Keratinocyte (primary cell): ENCODE measurements around the gene MORN5.

ENCODE experiments used
- CTCF ChIP-seq, 3 experiments: IDR thresholded peaks in 1 of 3; conservative IDR thresholded peaks in 1 of 3; optimal IDR thresholded peaks in 1 of 3; 2 replicates in 2 of 3; 3 replicates in 1 of 3; pipeline versions ENCODE3 to v1.5.1; 2011; ENCODE audit warnings: low read length in 3 of 3, mild to moderate bottlenecking in 3 of 3, moderate library complexity in 2 of 3, control low read depth in 1 of 3, inconsistent platforms in 1 of 3; ENCODE audit not compliant: insufficient read depth in 2 of 3; ENCODE audit errors: extremely low read depth in 1 of 3
- EZH2 ChIP-seq: IDR thresholded peaks from one replicate; pipeline ENCODE4 v1.6.1; 2012; ENCODE audit warnings: inconsistent platforms, mild to moderate bottlenecking, low read length, moderate library complexity

DNA sequence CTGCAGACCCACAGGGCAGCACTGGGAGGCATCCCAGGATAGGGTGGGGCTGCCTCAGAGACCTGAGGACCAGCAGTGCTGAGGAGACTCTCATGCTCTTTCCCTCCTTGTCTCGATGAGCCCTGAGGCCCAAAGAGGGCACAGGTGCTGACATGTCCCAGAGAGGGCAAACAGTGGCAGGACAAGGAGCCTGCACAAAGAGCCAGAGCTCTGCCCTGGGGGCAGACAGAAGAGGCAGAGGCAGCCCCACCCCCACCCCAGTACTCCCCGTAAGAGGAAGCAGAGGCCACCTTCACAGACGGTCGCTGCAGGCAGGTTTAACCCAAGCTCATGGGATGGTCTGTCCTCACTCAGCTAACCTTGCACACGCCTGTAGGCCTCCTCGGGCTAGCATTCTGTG lies 37.2 kb upstream of the MORN5 start:
- TF ChIP-seq CTCF (optimal IDR thresholded peaks at IDR 0.05 in 1 of 3, IDR thresholded peaks at IDR 0.05 in 1 of 3, conservative IDR thresholded peaks at IDR 0.05 in 1 of 3; ENCODE audit: extremely low read depth in 1 of 3, insufficient read depth in 2 of 3, low read length in 3 of 3) (no peak), EZH2 (no peak)
